ENCODE results near the gene CADM1. TPM values are rescaled to one million over a fixed set of nuclear protein-coding genes. Genes with fewer than 3 reads are reported as not detected.

Gene CADM1
- total RNA-seq, 1 experiment from 2014 or later = 62.4 TPM

GRCh38 chr11:115322553-115323203 lies 181.5 kb downstream of the CADM1 start:
- in situ Hi-C loops (cut with HindIII; ENCODE audit: low pct_unique_long_range_greater_than_20kb, low sequenced_read_pairs) = no loop called here
- DNase-seq (ENCODE audit: low read depth, low spot score) = no peak

- in situ Hi-C loops (cut with HindIII; ENCODE audit: low pct_unique_long_range_greater_than_20kb, low sequenced_read_pairs) = no loop called here
- no peak for DNase-seq (ENCODE audit: low read depth, low spot score)
These were observed 182.5 kb downstream of the CADM1 start for GRCh38 chr11:115321605-115322289.

GRCh38 chr11:115317277-115318185 lies 186.7 kb downstream of the CADM1 start:
- no peak for DNase-seq (ENCODE audit: low read depth, low spot score)

GRCh38 chr11:115316696-115317095 lies 187.5 kb downstream of the CADM1 start:
- in situ Hi-C loops (cut with HindIII; ENCODE audit: low pct_unique_long_range_greater_than_20kb, low sequenced_read_pairs) = no loop called here
- DNase-seq (ENCODE audit: low read depth, low spot score) = no peak

More at GRCh38 chr11:115317277-115318185, 186.7 kb downstream of the CADM1 start:
- in situ Hi-C loops (cut with HindIII; ENCODE audit: low pct_unique_long_range_greater_than_20kb, low sequenced_read_pairs) = no loop called here

GRCh38 chr11:115314330-115314920 lies 189.8 kb downstream of the CADM1 start:
- in situ Hi-C loops (cut with HindIII; ENCODE audit: low pct_unique_long_range_greater_than_20kb, low sequenced_read_pairs) = no loop called here
- DNase-seq (ENCODE audit: low read depth, low spot score) = no peak

GRCh38 chr11:115313224-115313838 lies 190.9 kb downstream of the CADM1 start:
- DNase-seq (ENCODE audit: low read depth, low spot score) = no peak
- in situ Hi-C loops (cut with HindIII; ENCODE audit: low pct_unique_long_range_greater_than_20kb, low sequenced_read_pairs) = no loop called here

- in situ Hi-C loops (cut with HindIII; ENCODE audit: low pct_unique_long_range_greater_than_20kb, low sequenced_read_pairs) = no loop called here
- DNase-seq (ENCODE audit: low read depth, low spot score) = no peak
These were observed 192.3 kb downstream of the CADM1 start for GRCh38 chr11:115311949-115312348.

- in situ Hi-C loops (cut with HindIII; ENCODE audit: low pct_unique_long_range_greater_than_20kb, low sequenced_read_pairs) = no loop called here
- no peak for DNase-seq (ENCODE audit: low read depth, low spot score)
These were observed 197.5 kb downstream of the CADM1 start for GRCh38 chr11:115306689-115307088.

GRCh38 chr11:115304774-115305472 lies 199.3 kb downstream of the CADM1 start:
- in situ Hi-C loops (cut with HindIII; ENCODE audit: low pct_unique_long_range_greater_than_20kb, low sequenced_read_pairs) = no loop called here
- DNase-seq (ENCODE audit: low read depth, low spot score) = no peak

GRCh38 chr11:115303929-115304531 lies 200.2 kb downstream of the CADM1 start:
- DNase-seq (ENCODE audit: low read depth, low spot score) = no peak
- in situ Hi-C loops (cut with HindIII; ENCODE audit: low pct_unique_long_range_greater_than_20kb, low sequenced_read_pairs) = no loop called here

- no peak for DNase-seq (ENCODE audit: low read depth, low spot score)
- in situ Hi-C loops (cut with HindIII; ENCODE audit: low pct_unique_long_range_greater_than_20kb, low sequenced_read_pairs) = no loop called here
These were observed 201.1 kb downstream of the CADM1 start for GRCh38 chr11:115302946-115303703.

- in situ Hi-C loops (cut with HindIII; ENCODE audit: low pct_unique_long_range_greater_than_20kb, low sequenced_read_pairs) = no loop called here
- DNase-seq (ENCODE audit: low read depth, low spot score) = no peak
These were observed 203.4 kb downstream of the CADM1 start for GRCh38 chr11:115300660-115301428.

GRCh38 chr11:115298300-115299012 lies 205.8 kb downstream of the CADM1 start:
- in situ Hi-C loops (cut with HindIII; ENCODE audit: low pct_unique_long_range_greater_than_20kb, low sequenced_read_pairs) = no loop called here

GRCh38 chr11:115297330-115297729 lies 206.9 kb downstream of the CADM1 start:
- DNase-seq (ENCODE audit: low read depth, low spot score) = no peak
- in situ Hi-C loops (cut with HindIII; ENCODE audit: low pct_unique_long_range_greater_than_20kb, low sequenced_read_pairs) = no loop called here

More at GRCh38 chr11:115298300-115299012, 205.8 kb downstream of the CADM1 start:
- DNase-seq (ENCODE audit: low read depth, low spot score) = no peak

- no peak for DNase-seq (ENCODE audit: low read depth, low spot score)
- in situ Hi-C loops (cut with HindIII; ENCODE audit: low pct_unique_long_range_greater_than_20kb, low sequenced_read_pairs) = no loop called here
These were observed 212.9 kb downstream of the CADM1 start for GRCh38 chr11:115291325-115291724.

Data from SK-MEL-5 (cell line).